GM21360 (cell line): ENCODE results near the gene ZNF621.
A peak's percentile ranks its signal among the peaks of the same experiment; 100 is the strongest.

Experiments used
- ATAC-seq: cut with Tn5 transposase; IDR thresholded peaks from one replicate; pipeline ENCODE4 v1.9.1; 2021; ENCODE audit warnings: mild to moderate bottlenecking, moderate library complexity; ENCODE audit not compliant: unreplicated experiment

ZNF621 gene

GRCh38 chr3:40524568-40525285 lies at the start of gene ZNF621:
ZNF621 (plus strand) TSS chr3:40524960; CDS start chr3:40525841, 881 bp downstream.
- peak; percentile 97 for ATAC-seq

GRCh38 chr3:40476478-40477470 lies 48.0 kb upstream of the ZNF621 start, which contains the start of gene ZNF619:
ZNF619 (plus strand) TSS chr3:40477122; CDS start chr3:40477980, 858 bp downstream.
- peak; percentile 76 for ATAC-seq

GRCh38 chr3:40477666-40478065 lies 47.1 kb upstream of the ZNF621 start:
- no peak for ATAC-seq

GRCh38 chr3:40487172-40487571 lies 37.6 kb upstream of the ZNF621 start:
- ATAC-seq, result no peak

- no peak for ATAC-seq
Measured at GRCh38 chr3:40490916-40491315, 33.8 kb upstream of the ZNF621 start.

GRCh38 chr3:40494698-40495097 lies 30.1 kb upstream of the ZNF621 start:
- no peak for ATAC-seq

GRCh38 chr3:40497288-40497687 lies 27.5 kb upstream of the ZNF621 start:
- ATAC-seq, result no peak

GRCh38 chr3:40499952-40500351 lies 24.8 kb upstream of the ZNF621 start:
- no peak for ATAC-seq

- ATAC-seq, result no peak
Measured at GRCh38 chr3:40502034-40502433, 22.7 kb upstream of the ZNF621 start.

GRCh38 chr3:40504636-40505430 lies 19.9 kb upstream of the ZNF621 start:
- ATAC-seq, result no peak

- peak; percentile 67 for ATAC-seq
Measured at GRCh38 chr3:40505599-40506462, 18.9 kb upstream of the ZNF621 start, which contains the start of gene ZNF620. ZNF620 (plus strand) TSS chr3:40506039; CDS start chr3:40506353, 314 bp downstream.

- ATAC-seq, result no peak
Measured at GRCh38 chr3:40511031-40511718, 13.6 kb upstream of the ZNF621 start.

- no peak for ATAC-seq
Measured at GRCh38 chr3:40516201-40516600, 8.6 kb upstream of the ZNF621 start.

GRCh38 chr3:40518067-40518466 lies 6.7 kb upstream of the ZNF621 start:
- no peak for ATAC-seq

GRCh38 chr3:40518848-40519247 lies 5.9 kb upstream of the ZNF621 start:
- no peak for ATAC-seq

GRCh38 chr3:40521254-40521653 lies 3.5 kb upstream of the ZNF621 start:
- ATAC-seq, result no peak

GRCh38 chr3:40523781-40524180 lies 979 bp upstream of the ZNF621 start:
- no peak for ATAC-seq

- peak; percentile 14 for ATAC-seq
Measured at GRCh38 chr3:40524222-40524567, 565 bp upstream of the ZNF621 start.

GRCh38 chr3:40528426-40528825 lies 3.7 kb downstream of the ZNF621 start:
- ATAC-seq, result no peak
